Endothelial cell of umbilical vein (primary cell): ENCODE data around the gene RGS6. TPM values are rescaled to one million over a fixed set of nuclear protein-coding genes. Genes with fewer than 3 reads are reported as not detected.

Source experiments
- BruUV-seq: library from RNA; stranded (reverse); fragments of 400-500 nt; replicated peaks from 2 replicates; lab custom pipeline; 2021; lab: Mats Ljungman, UMichigan
- CTCF ChIA-PET: fragments of 300-600, 350-600 bp; sonication (Branson Sonifier 250); formaldehyde crosslinking; loops from one replicate; lab custom pipeline; 2021; ENCODE audit warnings: antibody characterized with exemption, inconsistent platforms; lab: Charles Lee
- POLR2A ChIA-PET: fragments of 300-600, 350-600 bp; sonication (Branson Sonifier 250); formaldehyde crosslinking; loops from one replicate; lab custom pipeline; 2021; ENCODE audit warnings: antibody characterized with exemption, inconsistent platforms; lab: Charles Lee
- DNase-seq: peaks from one replicate; pipeline ENCODE4 v3.0.0-alpha.2; 2011; ENCODE audit warnings: low read depth, low spot score
- FAIRE-seq: peaks from 2 replicates; lab custom pipeline; 2011; peaks lifted over from hg19 to GRCh38; lab: Jason Lieb, UNC
- H2AFZ ChIP-seq: 2 replicates; pipeline ENCODE4 v1.6.0; 2012; ENCODE audit warnings: low read depth, low read length, control low read depth, inconsistent platforms
- H3K27ac ChIP-seq: 2 replicates; pipeline ENCODE4 v1.5.1; 2011; ENCODE audit warnings: low read depth, mild to moderate bottlenecking, control low read depth, low read length, moderate library complexity; ENCODE audit not compliant: insufficient read depth
- H3K27me3 ChIP-seq, 2 experiments: 2 replicates each; pipeline versions ENCODE4 v1.6.0 to v1.6.1; 2011; ENCODE audit warnings: low read length in 2 of 2, mixed read lengths in 1 of 2; ENCODE audit not compliant: control insufficient read depth in 2 of 2, insufficient read depth in 2 of 2
- H3K36me3 ChIP-seq, 2 experiments: 2 replicates in 1 of 2; 3 replicates in 1 of 2; pipeline ENCODE4 v1.5.1; 2011; ENCODE audit warnings: low read length in 2 of 2, mild to moderate bottlenecking in 1 of 2, moderate library complexity in 1 of 2; ENCODE audit not compliant: control insufficient read depth in 2 of 2, insufficient read depth in 2 of 2; ENCODE audit errors: extremely low read depth in 1 of 2
- H3K4me1 ChIP-seq: 3 replicates; pipeline ENCODE4 v1.5.1; 2011; ENCODE audit warnings: mild to moderate bottlenecking, low read length; ENCODE audit not compliant: control insufficient read depth, insufficient read depth; ENCODE audit errors: extremely low read depth
- H3K4me2 ChIP-seq: 2 replicates; pipeline ENCODE4 v1.6.1; 2011; ENCODE audit warnings: low read length, control low read depth, mixed read lengths; ENCODE audit not compliant: insufficient read depth
- H3K4me3 ChIP-seq, 3 experiments: fragments of 200-600 bp in 1 of 3; sonication (generic), shearing (Covaris generic) in 1 of 3; replicated peaks in 1 of 3; 2 replicates each; pipeline ENCODE4 v1.5.1; 2011 to 2016; ENCODE audit warnings: control low read depth in 3 of 3, low read length in 3 of 3, mild to moderate bottlenecking in 2 of 3, inconsistent platforms in 1 of 3, low read depth in 1 of 3, moderate library complexity in 1 of 3; ENCODE audit not compliant: insufficient read depth in 1 of 3
- H3K79me2 ChIP-seq: 2 replicates; pipeline ENCODE4 v1.6.0; 2012; ENCODE audit warnings: low read length, inconsistent platforms; ENCODE audit not compliant: control insufficient read depth, insufficient read depth
- H3K9ac ChIP-seq: replicated peaks from 2 replicates; pipeline ENCODE3; 2011; ENCODE audit warnings: low read length, control low read depth; ENCODE audit not compliant: insufficient read depth; ENCODE audit errors: extremely low read depth
- H3K9me1 ChIP-seq: replicated peaks from 3 replicates; pipeline ENCODE4 v1.6.0; 2011; ENCODE audit warnings: mild to moderate bottlenecking, low read length; ENCODE audit not compliant: control insufficient read depth, insufficient read depth; ENCODE audit errors: extremely low read depth
- H3K9me3 ChIP-seq: replicated peaks from 2 replicates; pipeline ENCODE4 v1.5.1; 2012; ENCODE audit warnings: low read length, inconsistent platforms; ENCODE audit not compliant: control insufficient read depth, insufficient read depth
- H4K20me1 ChIP-seq: replicated peaks from 2 replicates; pipeline ENCODE3; 2011; ENCODE audit warnings: mild to moderate bottlenecking, low read length; ENCODE audit not compliant: control insufficient read depth, insufficient read depth; ENCODE audit errors: extremely low read depth
- EZH2 ChIP-seq: IDR thresholded peaks from 2 replicates; pipeline ENCODE4 v1.6.1; 2012; ENCODE audit warnings: borderline replicate concordance, low read depth, mild to moderate bottlenecking, moderate library complexity, low read length, inconsistent platforms; ENCODE audit not compliant: severe bottlenecking
- FOS ChIP-seq: IDR thresholded peaks from 2 replicates; pipeline ENCODE4 v1.6.1; 2011; ENCODE audit warnings: mild to moderate bottlenecking, low read length, moderate library complexity, borderline replicate concordance; ENCODE audit not compliant: insufficient read depth
- GATA2 ChIP-seq: IDR thresholded peaks from 2 replicates; pipeline ENCODE4 v1.7.0; 2011; ENCODE audit warnings: low read depth, mild to moderate bottlenecking, moderate library complexity, mixed read lengths, low read length; ENCODE audit not compliant: insufficient read length, insufficient read depth
- JUN ChIP-seq: IDR thresholded peaks from 2 replicates; pipeline ENCODE4 v1.6.1; 2011; ENCODE audit warnings: borderline replicate concordance, low read depth; ENCODE audit not compliant: insufficient read length, insufficient read depth
- MYC ChIP-seq: IDR thresholded peaks from one replicate; pipeline ENCODE4 v1.6.1; 2011; ENCODE audit warnings: mild to moderate bottlenecking, low read depth, low read length
- POLR2A ChIP-seq: IDR thresholded peaks from 2 replicates; pipeline ENCODE4 v1.6.1; 2012; ENCODE audit warnings: low read depth, mild to moderate bottlenecking, control low read depth, low read length
- POLR2AphosphoS5 ChIP-seq: IDR thresholded peaks from 2 replicates; pipeline ENCODE4 v1.6.1; 2012; ENCODE audit warnings: low read depth, mild to moderate bottlenecking, control low read depth, low read length, moderate library complexity; ENCODE audit not compliant: insufficient read depth
- dilution Hi-C: fragments of 300-500 bp; cut with MboI; formaldehyde crosslinking; loops from one replicate; pipeline ENCODE4 v1.15.0; 2019; ENCODE audit warnings: low sequenced_read_pairs; ENCODE audit not compliant: extremely low pct_ligation_motif_present
- intact Hi-C: fragments of 100-400 bp; cut with micrococcal nuclease; formaldehyde crosslinking; loops from one replicate; pipeline ENCODE4 v1.10.0; 2022
- polyA plus RNA-seq, 4 experiments: library from polyadenylated mRNA; depleted of rRNA in 3 of 4; stranded (reverse) in 3 of 4; unstranded in 1 of 4; fragments of >200 nt; gene quantifications; 2 replicates each; pipeline versions ENCODE4 v1.2.1 to v1.2.3, GENCODE V29; 2011 to 2012; ENCODE audit warnings: missing spikeins in 1 of 4
- total RNA-seq: library from RNA; stranded (reverse); gene quantifications from 2 replicates; pipeline ENCODE4 v1.2.3, GENCODE V29; 2021
- TF ChIP-seq, protein P1 (sequence below): IDR thresholded peaks from 2 replicates; pipeline ENCODE4 v1.6.1; 2011; ENCODE audit not compliant: insufficient read depth, insufficient read length
- TF ChIP-seq, protein P2 (sequence below), 2 donors: IDR thresholded peaks; 1 replicate in 1 of 2; 2 replicates in 1 of 2; pipeline ENCODE4 v1.5.1; 2011; ENCODE audit warnings: low read length in 2 of 2, mild to moderate bottlenecking in 2 of 2, moderate library complexity in 2 of 2, control low read depth in 1 of 2, inconsistent platforms in 1 of 2, low read depth in 1 of 2; ENCODE audit not compliant: insufficient read depth in 1 of 2; ENCODE audit errors: extremely low read depth in 1 of 2

The RGS6 gene
- total and polyA plus RNA-seq, 2 donors (not counting 3 experiments of a cell fraction or from before 2014, with no cell fraction given): not detected

DNA sequence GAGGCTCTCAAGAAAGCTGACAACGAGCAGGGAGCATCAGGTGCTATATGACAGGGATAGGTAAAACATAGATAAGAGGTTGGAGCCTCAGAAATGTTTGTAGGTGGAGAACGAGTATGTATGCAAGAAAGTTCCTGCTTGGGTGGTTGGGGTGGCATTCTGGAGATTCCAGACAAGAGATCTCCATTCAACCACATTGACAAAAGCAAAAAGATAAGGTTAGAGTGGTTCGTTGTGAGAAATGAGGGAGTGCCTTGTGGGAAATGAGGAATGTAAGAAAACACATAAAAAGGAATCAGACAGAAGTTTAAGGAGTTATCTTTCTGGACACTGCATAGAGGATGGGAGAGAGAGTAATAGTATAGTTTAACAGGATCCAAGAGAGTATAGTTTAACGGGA, 671.4 kb downstream of the RGS6 start:
- Histone ChIP-seq H3K9ac (no peak overlapping the region), H3K79me2 (no peaks in the 10 kb centered on the region), H3K4me1 (peaks cover 9% of the 10 kb centered on the region), H3K36me3 (no peaks in the 10 kb centered on the region), H3K4me3 (no peak overlapping the region), H2AFZ (no peak overlapping the region), H3K9me3 (no peaks in the 10 kb centered on the region), H3K27ac (no peak overlapping the region), H3K4me2 (no peak overlapping the region), H4K20me1 (no peaks in the 10 kb centered on the region), H3K9me1 (no peaks in the 10 kb centered on the region), H3K27me3 (no peaks in the 10 kb centered on the region)
- dilution Hi-C loops: no loop called here
- POLR2A ChIA-PET: no interaction called here
- BruUV-seq: no TSS peak
- CTCF ChIA-PET: no interaction called here
- intact Hi-C loops: no loop called here
- no peak for FAIRE-seq
- no peak for TF ChIP-seq FOS
- no peak for TF ChIP-seq POLR2A
- no peak for TF ChIP-seq EZH2
- TF ChIP-seq, protein P1, sequence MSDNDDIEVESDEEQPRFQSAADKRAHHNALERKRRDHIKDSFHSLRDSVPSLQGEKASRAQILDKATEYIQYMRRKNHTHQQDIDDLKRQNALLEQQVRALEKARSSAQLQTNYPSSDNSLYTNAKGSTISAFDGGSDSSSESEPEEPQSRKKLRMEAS: no peak
- no peak for TF ChIP-seq MYC
- TF ChIP-seq GATA2: no peak
- TF ChIP-seq POLR2AphosphoS5: no peak
- TF ChIP-seq, protein P2, sequence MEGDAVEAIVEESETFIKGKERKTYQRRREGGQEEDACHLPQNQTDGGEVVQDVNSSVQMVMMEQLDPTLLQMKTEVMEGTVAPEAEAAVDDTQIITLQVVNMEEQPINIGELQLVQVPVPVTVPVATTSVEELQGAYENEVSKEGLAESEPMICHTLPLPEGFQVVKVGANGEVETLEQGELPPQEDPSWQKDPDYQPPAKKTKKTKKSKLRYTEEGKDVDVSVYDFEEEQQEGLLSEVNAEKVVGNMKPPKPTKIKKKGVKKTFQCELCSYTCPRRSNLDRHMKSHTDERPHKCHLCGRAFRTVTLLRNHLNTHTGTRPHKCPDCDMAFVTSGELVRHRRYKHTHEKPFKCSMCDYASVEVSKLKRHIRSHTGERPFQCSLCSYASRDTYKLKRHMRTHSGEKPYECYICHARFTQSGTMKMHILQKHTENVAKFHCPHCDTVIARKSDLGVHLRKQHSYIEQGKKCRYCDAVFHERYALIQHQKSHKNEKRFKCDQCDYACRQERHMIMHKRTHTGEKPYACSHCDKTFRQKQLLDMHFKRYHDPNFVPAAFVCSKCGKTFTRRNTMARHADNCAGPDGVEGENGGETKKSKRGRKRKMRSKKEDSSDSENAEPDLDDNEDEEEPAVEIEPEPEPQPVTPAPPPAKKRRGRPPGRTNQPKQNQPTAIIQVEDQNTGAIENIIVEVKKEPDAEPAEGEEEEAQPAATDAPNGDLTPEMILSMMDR (IDR thresholded peaks at IDR 0.05; ENCODE audit: extremely low read depth in 1 of 2, insufficient read depth in 1 of 2, low read depth in 1 of 2, low read length in 2 of 2): no peak
- no peak for TF ChIP-seq JUN
- DNase-seq: no peak
